Transverse colon (tissue), 4 donors: ENCODE measurements around the gene IGFLR1.

Experiments
- EP300 ChIP-seq: sonication (generic); formaldehyde crosslinking; IDR thresholded peaks from one replicate; pipeline ENCODE4 v1.6.1; 2017; ENCODE audit warnings: antibody characterized with exemption, low read depth
- POLR2AphosphoS5 ChIP-seq, 3 donors: sonication (generic); formaldehyde crosslinking; IDR thresholded peaks; one replicate each; pipeline ENCODE4 v1.6.1; 2016; ENCODE audit warnings: antibody characterized with exemption in 3 of 3
- TF ChIP-seq, protein P1 (sequence below), 5 experiments: fragments of 200-600 bp in 3 of 5; fragments of 450-650 bp in 2 of 5; sonication (generic) in 3 of 5; IDR thresholded peaks; 1 replicate in 2 of 5; 2 replicates in 3 of 5; pipeline ENCODE4 v1.5.1; 2016 to 2017; ENCODE audit warnings: antibody characterized with exemption in 5 of 5, inconsistent platforms in 3 of 5, mild to moderate bottlenecking in 2 of 5, moderate library complexity in 1 of 5

GRCh38 chr19:35790981-35791813 lies 48.9 kb upstream of the IGFLR1 start:
- no peak for TF ChIP-seq EP300
- TF ChIP-seq, protein P1, sequence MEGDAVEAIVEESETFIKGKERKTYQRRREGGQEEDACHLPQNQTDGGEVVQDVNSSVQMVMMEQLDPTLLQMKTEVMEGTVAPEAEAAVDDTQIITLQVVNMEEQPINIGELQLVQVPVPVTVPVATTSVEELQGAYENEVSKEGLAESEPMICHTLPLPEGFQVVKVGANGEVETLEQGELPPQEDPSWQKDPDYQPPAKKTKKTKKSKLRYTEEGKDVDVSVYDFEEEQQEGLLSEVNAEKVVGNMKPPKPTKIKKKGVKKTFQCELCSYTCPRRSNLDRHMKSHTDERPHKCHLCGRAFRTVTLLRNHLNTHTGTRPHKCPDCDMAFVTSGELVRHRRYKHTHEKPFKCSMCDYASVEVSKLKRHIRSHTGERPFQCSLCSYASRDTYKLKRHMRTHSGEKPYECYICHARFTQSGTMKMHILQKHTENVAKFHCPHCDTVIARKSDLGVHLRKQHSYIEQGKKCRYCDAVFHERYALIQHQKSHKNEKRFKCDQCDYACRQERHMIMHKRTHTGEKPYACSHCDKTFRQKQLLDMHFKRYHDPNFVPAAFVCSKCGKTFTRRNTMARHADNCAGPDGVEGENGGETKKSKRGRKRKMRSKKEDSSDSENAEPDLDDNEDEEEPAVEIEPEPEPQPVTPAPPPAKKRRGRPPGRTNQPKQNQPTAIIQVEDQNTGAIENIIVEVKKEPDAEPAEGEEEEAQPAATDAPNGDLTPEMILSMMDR (IDR thresholded peaks at IDR 0.05), result no peak
- no peak for TF ChIP-seq POLR2AphosphoS5 (IDR thresholded peaks at IDR 0.05)
